Endothelial cell of umbilical vein (primary cell): ENCODE results near the gene LMAN2. TPM values are rescaled to one million over a fixed set of nuclear protein-coding genes. Genes with fewer than 3 reads are reported as not detected.

Source experiments
- BruUV-seq: library from RNA; stranded (reverse); fragments of 400-500 nt; replicated peaks from 2 replicates; lab custom pipeline; 2021; lab: Mats Ljungman, UMichigan
- CTCF ChIA-PET: fragments of 300-600, 350-600 bp; sonication (Branson Sonifier 250); formaldehyde crosslinking; loops from one replicate; lab custom pipeline; 2021; ENCODE audit warnings: antibody characterized with exemption, inconsistent platforms; lab: Charles Lee
- POLR2A ChIA-PET: fragments of 300-600, 350-600 bp; sonication (Branson Sonifier 250); formaldehyde crosslinking; loops from one replicate; lab custom pipeline; 2021; ENCODE audit warnings: antibody characterized with exemption, inconsistent platforms; lab: Charles Lee
- DNase-seq: peaks from one replicate; pipeline ENCODE4 v3.0.0-alpha.2; 2011; ENCODE audit warnings: low read depth, low spot score
- FAIRE-seq: peaks from 2 replicates; lab custom pipeline; 2011; peaks lifted over from hg19 to GRCh38; lab: Jason Lieb, UNC
- H2AFZ ChIP-seq: 2 replicates; pipeline ENCODE4 v1.6.0; 2012; ENCODE audit warnings: low read depth, low read length, control low read depth, inconsistent platforms
- H3K27ac ChIP-seq: 2 replicates; pipeline ENCODE4 v1.5.1; 2011; ENCODE audit warnings: low read depth, mild to moderate bottlenecking, control low read depth, low read length, moderate library complexity; ENCODE audit not compliant: insufficient read depth
- H3K27me3 ChIP-seq, 2 experiments: 2 replicates each; pipeline versions ENCODE4 v1.6.0 to v1.6.1; 2011; ENCODE audit warnings: low read length in 2 of 2, mixed read lengths in 1 of 2; ENCODE audit not compliant: control insufficient read depth in 2 of 2, insufficient read depth in 2 of 2
- H3K36me3 ChIP-seq, 2 experiments: 2 replicates in 1 of 2; 3 replicates in 1 of 2; pipeline ENCODE4 v1.5.1; 2011; ENCODE audit warnings: low read length in 2 of 2, mild to moderate bottlenecking in 1 of 2, moderate library complexity in 1 of 2; ENCODE audit not compliant: control insufficient read depth in 2 of 2, insufficient read depth in 2 of 2; ENCODE audit errors: extremely low read depth in 1 of 2
- H3K4me1 ChIP-seq: 3 replicates; pipeline ENCODE4 v1.5.1; 2011; ENCODE audit warnings: mild to moderate bottlenecking, low read length; ENCODE audit not compliant: control insufficient read depth, insufficient read depth; ENCODE audit errors: extremely low read depth
- H3K4me2 ChIP-seq: 2 replicates; pipeline ENCODE4 v1.6.1; 2011; ENCODE audit warnings: low read length, control low read depth, mixed read lengths; ENCODE audit not compliant: insufficient read depth
- H3K4me3 ChIP-seq, 3 experiments: fragments of 200-600 bp in 1 of 3; sonication (generic), shearing (Covaris generic) in 1 of 3; replicated peaks in 1 of 3; 2 replicates each; pipeline ENCODE4 v1.5.1; 2011 to 2016; ENCODE audit warnings: control low read depth in 3 of 3, low read length in 3 of 3, mild to moderate bottlenecking in 2 of 3, inconsistent platforms in 1 of 3, low read depth in 1 of 3, moderate library complexity in 1 of 3; ENCODE audit not compliant: insufficient read depth in 1 of 3
- H3K79me2 ChIP-seq: 2 replicates; pipeline ENCODE4 v1.6.0; 2012; ENCODE audit warnings: low read length, inconsistent platforms; ENCODE audit not compliant: control insufficient read depth, insufficient read depth
- H3K9ac ChIP-seq: replicated peaks from 2 replicates; pipeline ENCODE3; 2011; ENCODE audit warnings: low read length, control low read depth; ENCODE audit not compliant: insufficient read depth; ENCODE audit errors: extremely low read depth
- H3K9me1 ChIP-seq: replicated peaks from 3 replicates; pipeline ENCODE4 v1.6.0; 2011; ENCODE audit warnings: mild to moderate bottlenecking, low read length; ENCODE audit not compliant: control insufficient read depth, insufficient read depth; ENCODE audit errors: extremely low read depth
- H3K9me3 ChIP-seq: replicated peaks from 2 replicates; pipeline ENCODE4 v1.5.1; 2012; ENCODE audit warnings: low read length, inconsistent platforms; ENCODE audit not compliant: control insufficient read depth, insufficient read depth
- H4K20me1 ChIP-seq: replicated peaks from 2 replicates; pipeline ENCODE3; 2011; ENCODE audit warnings: mild to moderate bottlenecking, low read length; ENCODE audit not compliant: control insufficient read depth, insufficient read depth; ENCODE audit errors: extremely low read depth
- CTCF ChIP-seq, 2 donors: IDR thresholded peaks; 1 replicate in 1 of 2; 2 replicates in 1 of 2; pipeline ENCODE4 v1.5.1; 2011; ENCODE audit warnings: low read length in 2 of 2, mild to moderate bottlenecking in 2 of 2, moderate library complexity in 2 of 2, control low read depth in 1 of 2, inconsistent platforms in 1 of 2, low read depth in 1 of 2; ENCODE audit not compliant: insufficient read depth in 1 of 2; ENCODE audit errors: extremely low read depth in 1 of 2
- EZH2 ChIP-seq: IDR thresholded peaks from 2 replicates; pipeline ENCODE4 v1.6.1; 2012; ENCODE audit warnings: borderline replicate concordance, low read depth, mild to moderate bottlenecking, moderate library complexity, low read length, inconsistent platforms; ENCODE audit not compliant: severe bottlenecking
- FOS ChIP-seq: IDR thresholded peaks from 2 replicates; pipeline ENCODE4 v1.6.1; 2011; ENCODE audit warnings: mild to moderate bottlenecking, low read length, moderate library complexity, borderline replicate concordance; ENCODE audit not compliant: insufficient read depth
- GATA2 ChIP-seq: IDR thresholded peaks from 2 replicates; pipeline ENCODE4 v1.7.0; 2011; ENCODE audit warnings: low read depth, mild to moderate bottlenecking, moderate library complexity, mixed read lengths, low read length; ENCODE audit not compliant: insufficient read length, insufficient read depth
- JUN ChIP-seq: IDR thresholded peaks from 2 replicates; pipeline ENCODE4 v1.6.1; 2011; ENCODE audit warnings: borderline replicate concordance, low read depth; ENCODE audit not compliant: insufficient read length, insufficient read depth
- MAX ChIP-seq: IDR thresholded peaks from 2 replicates; pipeline ENCODE4 v1.6.1; 2011; ENCODE audit not compliant: insufficient read depth, insufficient read length
- MYC ChIP-seq: IDR thresholded peaks from one replicate; pipeline ENCODE4 v1.6.1; 2011; ENCODE audit warnings: mild to moderate bottlenecking, low read depth, low read length
- POLR2A ChIP-seq: IDR thresholded peaks from 2 replicates; pipeline ENCODE4 v1.6.1; 2012; ENCODE audit warnings: low read depth, mild to moderate bottlenecking, control low read depth, low read length
- POLR2AphosphoS5 ChIP-seq: IDR thresholded peaks from 2 replicates; pipeline ENCODE4 v1.6.1; 2012; ENCODE audit warnings: low read depth, mild to moderate bottlenecking, control low read depth, low read length, moderate library complexity; ENCODE audit not compliant: insufficient read depth
- dilution Hi-C: fragments of 300-500 bp; cut with MboI; formaldehyde crosslinking; loops from one replicate; pipeline ENCODE4 v1.15.0; 2019; ENCODE audit warnings: low sequenced_read_pairs; ENCODE audit not compliant: extremely low pct_ligation_motif_present
- intact Hi-C: fragments of 100-400 bp; cut with micrococcal nuclease; formaldehyde crosslinking; loops from one replicate; pipeline ENCODE4 v1.10.0; 2022
- polyA plus RNA-seq, 4 experiments: library from polyadenylated mRNA; depleted of rRNA in 3 of 4; stranded (reverse) in 3 of 4; unstranded in 1 of 4; fragments of >200 nt; gene quantifications; 2 replicates each; pipeline versions ENCODE4 v1.2.1 to v1.2.3, GENCODE V29; 2011 to 2012; ENCODE audit warnings: missing spikeins in 1 of 4
- total RNA-seq: library from RNA; stranded (reverse); gene quantifications from 2 replicates; pipeline ENCODE4 v1.2.3, GENCODE V29; 2021

The LMAN2 gene
- total and polyA plus RNA-seq, 2 donors (not counting 3 experiments of a cell fraction or from before 2014, with no cell fraction given): 151 to 370 TPM

GRCh38 chr5:177293819-177294581, 57.5 kb downstream of the LMAN2 start:
- no peaks in the 10 kb centered on the region for H3K9me3 ChIP-seq
- H3K4me2 ChIP-seq: no peak overlapping the region
- no peaks in the 10 kb centered on the region for H3K79me2 ChIP-seq
- H3K4me1 ChIP-seq: peaks cover 13% of the 10 kb centered on the region
- ChIA-PET POLR2A (interaction anchor here (0.6 kb wide), 1 partner anchor 15 kb away, joined by 3 read pairs; no protein-coding TSS in a partner anchor), CTCF (interaction anchor here (1.7 kb wide), 1 partner anchor 16 kb away, joined by 5 read pairs; no protein-coding TSS in a partner anchor)
- dilution Hi-C loops: no loop called here
- H3K9me1 ChIP-seq: no peaks in the 10 kb centered on the region
- intact Hi-C loops: no loop called here
- H3K9ac ChIP-seq: no peak overlapping the region
- no peaks in the 10 kb centered on the region for H3K27me3 ChIP-seq
- no peaks in the 10 kb centered on the region for H4K20me1 ChIP-seq
- no peak overlapping the region for H2AFZ ChIP-seq
- DNase-seq: no peak
- H3K27ac ChIP-seq: no peak overlapping the region
- H3K36me3 ChIP-seq: peaks cover 7 to 34% of the 10 kb centered on the region in 2 experiments
- no peak overlapping the region for H3K4me3 ChIP-seq
- BruUV-seq: no TSS peak
- no peak for TF ChIP-seq MYC
- no peak for TF ChIP-seq JUN
- no peak for TF ChIP-seq FOS
- no peak for TF ChIP-seq POLR2A
- no peak for TF ChIP-seq GATA2
- no peak for TF ChIP-seq CTCF (IDR thresholded peaks at IDR 0.05; ENCODE audit: extremely low read depth in 1 of 2, insufficient read depth in 1 of 2, low read depth in 1 of 2, low read length in 2 of 2)
- no peak for TF ChIP-seq EZH2
- no peak for TF ChIP-seq POLR2AphosphoS5
- no peak for TF ChIP-seq MAX
- FAIRE-seq: no peak
